Glutamatergic neuron (in vitro differentiated cells): ENCODE data around the gene BBLN. TPM values are rescaled to one million over a fixed set of nuclear protein-coding genes. Genes with fewer than 3 reads are reported as not detected.
A peak's percentile ranks its signal among the peaks of the same experiment; 100 is the strongest.
"Not testable (repeated sequence)": the region's sequence is repeated elsewhere in the genome, so short reads cannot be mapped to it uniquely, and the experiment has no call there.

ENCODE experiments used
- DNase-seq: peaks from one replicate; pipeline ENCODE4 v3.0.0; 2022
- H3K27ac Mint-ChIP-seq: one replicate; pipeline ENCODE4 v1.8.0; 2020; ENCODE audit warnings: mild to moderate bottlenecking, mixed read lengths, inconsistent platforms; ENCODE audit not compliant: unreplicated experiment
- H3K27me3 Mint-ChIP-seq: one replicate; pipeline ENCODE4 v1.8.0; 2020; ENCODE audit warnings: mild to moderate bottlenecking, moderate library complexity, mixed read lengths, inconsistent platforms; ENCODE audit not compliant: unreplicated experiment
- H3K36me3 Mint-ChIP-seq: one replicate; pipeline ENCODE4 v1.8.0; 2020; ENCODE audit warnings: mild to moderate bottlenecking, mixed read lengths, inconsistent platforms; ENCODE audit not compliant: unreplicated experiment
- H3K4me1 Mint-ChIP-seq: one replicate; pipeline ENCODE4 v1.8.0; 2020; ENCODE audit warnings: mild to moderate bottlenecking, low read depth, mixed read lengths, inconsistent platforms; ENCODE audit not compliant: unreplicated experiment
- H3K4me3 Mint-ChIP-seq: one replicate; pipeline ENCODE4 v1.8.0; 2020; ENCODE audit warnings: mild to moderate bottlenecking, mixed read lengths, inconsistent platforms; ENCODE audit not compliant: unreplicated experiment
- H3K9me3 Mint-ChIP-seq: one replicate; pipeline ENCODE4 v1.8.0; 2020; ENCODE audit warnings: mild to moderate bottlenecking, moderate library complexity, mixed read lengths, inconsistent platforms; ENCODE audit not compliant: unreplicated experiment
- CTCF ChIP-seq: fragments of 200-600 bp; sonication (generic); IDR thresholded peaks from one replicate; pipeline ENCODE4 v1.5.0; 2021; ENCODE audit not compliant: partially characterized antibody, unreplicated experiment
- total RNA-seq: library from RNA; stranded (reverse); fragmentation: NEBNext Ultra II Directional; extraction: Animal tissue kit (Norgen Biotek cat#: 25700); gene quantifications from one replicate; pipeline ENCODE4 v1.2.1, GENCODE V29; 2021; ENCODE audit not compliant: unreplicated experiment

The BBLN gene
- total RNA-seq, 1 donor from 2014 or later = 147 TPM

- H3K4me1 Mint-ChIP-seq = no peaks in the 10 kb centered on the region
- no peaks in the 10 kb centered on the region for H3K36me3 Mint-ChIP-seq
- H3K27me3 Mint-ChIP-seq = no peaks in the 10 kb centered on the region
- TF ChIP-seq CTCF = no peak
- no peak for DNase-seq
- H3K27ac Mint-ChIP-seq = no peak overlapping the region
- peaks cover 4% of the 10 kb centered on the region for H3K9me3 Mint-ChIP-seq
- H3K4me3 Mint-ChIP-seq = no peak overlapping the region
Measured at GRCh38 chr9:128175726-128176125, 15.7 kb downstream of the BBLN start.

- Mint-ChIP-seq H3K27ac (no peak overlapping the region), H3K27me3 (no peaks in the 10 kb centered on the region), H3K4me3 (no peak overlapping the region), H3K9me3 (peaks cover 3% of the 10 kb centered on the region), H3K4me1 (peaks cover 3% of the 10 kb centered on the region), H3K36me3 (no peaks in the 10 kb centered on the region)
- no peak for TF ChIP-seq CTCF
- no peak for DNase-seq
Measured at GRCh38 chr9:128178806-128179431, 18.9 kb downstream of the BBLN start.

GRCh38 chr9:128180001-128180400, 19.9 kb downstream of the BBLN start:
- H3K4me1 Mint-ChIP-seq = peaks cover 3% of the 10 kb centered on the region
- H3K36me3 Mint-ChIP-seq = no peaks in the 10 kb centered on the region
- no peak overlapping the region for H3K27ac Mint-ChIP-seq
- no peaks in the 10 kb centered on the region for H3K27me3 Mint-ChIP-seq
- DNase-seq = no peak
- H3K9me3 Mint-ChIP-seq = peaks cover 3% of the 10 kb centered on the region
- no peak for TF ChIP-seq CTCF
- H3K4me3 Mint-ChIP-seq = no peak overlapping the region

- no peak for TF ChIP-seq CTCF
- no peak overlapping the region for H3K27ac Mint-ChIP-seq
- peaks cover under 1% of the 10 kb centered on the region for H3K27me3 Mint-ChIP-seq
- no peak for DNase-seq
- H3K36me3 Mint-ChIP-seq = no peaks in the 10 kb centered on the region
- peaks cover 3% of the 10 kb centered on the region for H3K4me1 Mint-ChIP-seq
- H3K9me3 Mint-ChIP-seq = peaks cover 3% of the 10 kb centered on the region
- no peak overlapping the region for H3K4me3 Mint-ChIP-seq
Measured at GRCh38 chr9:128180447-128180846, 20.4 kb downstream of the BBLN start.

- not testable (repeated sequence) for H3K27me3 Mint-ChIP-seq, H3K4me1 Mint-ChIP-seq, H3K4me3 Mint-ChIP-seq, H3K36me3 Mint-ChIP-seq, H3K9me3 Mint-ChIP-seq
- peak; percentile 80 for DNase-seq
- H3K27ac Mint-ChIP-seq = peak overlapping the region; percentile 64
- peak; percentile 48 for TF ChIP-seq CTCF
Measured at GRCh38 chr9:128181480-128181879, 21.4 kb downstream of the BBLN start.
